ENCODE measurements around the gene KHK. TPM values are rescaled to one million over a fixed set of nuclear protein-coding genes. Genes with fewer than 3 reads are reported as not detected.

The KHK gene
- 1.5 TPM for total RNA-seq (2021; ENCODE audit: unreplicated experiment)
- 2.3 TPM for polyA plus RNA-seq (2012; ENCODE audit: insufficient read length)
- percentile 23 among the genes with signal in this experiment for Bru-seq, nascent RNA
- BruChase-seq, experiment 1, labeled RNA remaining after a 2-hour chase: percentile 29 among the genes with signal in this experiment
- BruChase-seq, experiment 2, labeled RNA remaining after a 6-hour chase: percentile 28 among the genes with signal in this experiment
- long read RNA-seq, partial matches to known transcripts: 0 of 4 reads
- long read RNA-seq, other reads (novel, unspliced or antisense): 3 of 4 reads

- intact Hi-C loops (cut with micrococcal nuclease; ENCODE audit: unreplicated experiment): loop anchor here (10.0 kb wide), 1 partner anchor 122 kb away; no protein-coding TSS in a partner anchor
- in situ Hi-C loops (cut with HindIII; ENCODE audit: low pct_unique_long_range_greater_than_20kb, low sequenced_read_pairs): no loop called here
- TF ChIP-seq TCF7L2 (IDR thresholded peaks at IDR 0.05; ENCODE audit: low read depth, low read length): no peak
- TF ChIP-seq CTCF (IDR thresholded peaks at IDR 0.05): no peak
- TF ChIP-seq REST (IDR thresholded peaks at IDR 0.05; ENCODE audit: insufficient read depth in 1 of 2, low read depth in 2 of 2, low read length in 1 of 2): no peak
- TF ChIP-seq POLR2AphosphoS5 (IDR thresholded peaks at IDR 0.05; ENCODE audit: low read depth, low read length): no peak
- TF ChIP-seq SIN3A (IDR thresholded peaks at IDR 0.05; ENCODE audit: borderline replicate concordance, insufficient read depth, low read depth, low read length): no peak
- DNase-seq (ENCODE audit: low read depth, low spot score) (no peak), ATAC-seq (peak; percentile 45)
- no TSS peak for BruUV-seq (replicated peaks)
- Histone ChIP-seq H3K36me3 (ENCODE audit: control insufficient read depth, insufficient read depth, low read length) (no peaks in the 10 kb centered on the region), H3K4me1 (ENCODE audit: control insufficient read depth, insufficient read depth, low read length) (peaks cover 4% of the 10 kb centered on the region; the same call in 1 of the 2 replicates), H3K27ac (ENCODE audit: low read length) (peak within 1 kb of the TSS; percentile 70), H3K27me3 (ENCODE audit: control insufficient read depth, insufficient read depth, low read length) (no peaks in the 10 kb centered on the region), H3K9me3 (ENCODE audit: control insufficient read depth, insufficient read depth, low read depth, low read length) (no peaks in the 10 kb centered on the region), H3K4me3 (ENCODE audit: low read depth in 2 of 2, low read length in 2 of 2) (peak within 1 kb of the TSS; percentile 61 to 86)
- POLR2A ChIA-PET: interaction anchor here (0.7 kb wide), 2 partner anchors 72 to 76 kb away, joined by 11 to 16 read pairs; no protein-coding TSS in a partner anchor
- CTCF ChIA-PET: interaction anchor here (0.6 to 1.1 kb wide), 4 partner anchors 104 to 213 kb away, joined by 3 to 5 read pairs (median 3); no protein-coding TSS in a partner anchor
These were observed at the start of gene KHK for GRCh38 chr2:27086724-27087593. Gene KHK (plus strand): TSS chr2:27086772. CDS start chr2:27087260, 488 bp downstream.

DNA sequence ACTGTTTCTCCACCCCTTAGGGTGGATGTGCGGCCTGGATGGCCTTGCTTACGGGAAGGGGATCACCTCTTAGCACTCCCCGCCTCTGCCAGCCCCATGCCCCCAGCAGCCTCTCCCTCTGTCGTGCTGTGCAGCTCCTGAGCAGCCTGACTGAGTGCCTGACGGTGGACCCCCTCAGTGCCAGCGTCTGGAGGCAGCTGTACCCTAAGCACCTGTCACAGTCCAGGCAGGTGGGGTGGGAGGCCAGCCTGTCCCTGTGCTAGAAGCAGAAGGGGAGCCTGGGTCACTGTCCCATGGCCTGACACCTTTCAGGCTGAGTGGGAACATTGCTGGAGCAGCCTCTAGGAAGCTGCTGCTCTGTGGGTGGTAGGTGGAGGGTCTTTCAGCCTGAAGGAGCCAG, 48.6 kb upstream of the KHK start:
- BruUV-seq (replicated peaks): no TSS peak
- in situ Hi-C loops (cut with HindIII; ENCODE audit: low pct_unique_long_range_greater_than_20kb, low sequenced_read_pairs) (no loop called here), intact Hi-C loops (cut with micrococcal nuclease; ENCODE audit: unreplicated experiment) (no loop called here)
- Histone ChIP-seq H3K36me3 (ENCODE audit: control insufficient read depth, insufficient read depth, low read length) (peaks cover 8% of the 10 kb centered on the region), H3K4me1 (ENCODE audit: control insufficient read depth, insufficient read depth, low read length) (peaks cover 7% of the 10 kb centered on the region), H3K9me3 (ENCODE audit: control insufficient read depth, insufficient read depth, low read depth, low read length) (no peaks in the 10 kb centered on the region), H3K27ac (ENCODE audit: low read length) (no peak overlapping the region), H3K27me3 (ENCODE audit: control insufficient read depth, insufficient read depth, low read length) (no peaks in the 10 kb centered on the region), H3K4me3 (ENCODE audit: low read depth in 2 of 2, low read length in 2 of 2) (no peak overlapping the region)
- no peak for DNase-seq (ENCODE audit: low read depth, low spot score)
- no peak for TF ChIP-seq TCF7L2 (IDR thresholded peaks at IDR 0.05; ENCODE audit: low read depth, low read length)
- no peak for TF ChIP-seq SIN3A (IDR thresholded peaks at IDR 0.05; ENCODE audit: borderline replicate concordance, insufficient read depth, low read depth, low read length)
- TF ChIP-seq REST (IDR thresholded peaks at IDR 0.05; ENCODE audit: insufficient read depth in 1 of 2, low read depth in 2 of 2, low read length in 1 of 2): no peak
- no peak for TF ChIP-seq POLR2AphosphoS5 (IDR thresholded peaks at IDR 0.05; ENCODE audit: low read depth, low read length)
- TF ChIP-seq CTCF (IDR thresholded peaks at IDR 0.05): no peak
- POLR2A ChIA-PET: no interaction called here
- no peak for ATAC-seq
- CTCF ChIA-PET: no interaction called here

All from Panc1 (cell line).